Liver (tissue), 3 donors: ENCODE data around the gene ADGRV1.

Experiments used
- FOXA1 ChIP-seq: IDR thresholded peaks from 2 replicates; pipeline ENCODE4 v1.6.1; 2016; ENCODE audit warnings: antibody characterized with exemption
- JUND ChIP-seq, 2 donors: IDR thresholded peaks; 2 replicates each; pipeline ENCODE4 v1.6.1; 2016; ENCODE audit warnings: antibody characterized with exemption in 2 of 2
- RAD21 ChIP-seq, 2 donors: IDR thresholded peaks; 2 replicates each; pipeline ENCODE4 v1.6.1; 2016; ENCODE audit warnings: antibody characterized with exemption in 2 of 2, mild to moderate bottlenecking in 2 of 2
- RXRA ChIP-seq, 2 donors: IDR thresholded peaks; 2 replicates each; pipeline ENCODE4 v1.6.1; 2017 to 2018; ENCODE audit warnings: antibody characterized with exemption in 2 of 2, mild to moderate bottlenecking in 1 of 2
- TAF1 ChIP-seq: conservative IDR thresholded peaks from 2 replicates; pipeline ENCODE4 v1.6.1; 2016; ENCODE audit warnings: antibody characterized with exemption, mild to moderate bottlenecking
- YY1 ChIP-seq: IDR thresholded peaks from 2 replicates; pipeline ENCODE4 v1.6.1; 2016; ENCODE audit warnings: antibody characterized with exemption, mild to moderate bottlenecking
- TF ChIP-seq, protein P1 (sequence below): fragments of 150-350 bp; IDR thresholded peaks from 2 replicates; pipeline ENCODE4 v1.5.1; 2017; ENCODE audit warnings: improper control_type of control experiment, low read depth, low read length; ENCODE audit not compliant: missing input control
- TF ChIP-seq, protein P2 (sequence below): IDR thresholded peaks from 2 replicates; pipeline ENCODE4 v1.6.1; 2016; ENCODE audit warnings: antibody characterized with exemption, mild to moderate bottlenecking
- TF ChIP-seq, protein P3 (sequence below): IDR thresholded peaks from 2 replicates; pipeline ENCODE4 v1.6.1; 2016; ENCODE audit warnings: antibody characterized with exemption
- TF ChIP-seq, protein P4 (sequence below): IDR thresholded peaks from 2 replicates; pipeline ENCODE4 v1.6.1; 2016; ENCODE audit warnings: antibody characterized with exemption
- TF ChIP-seq, protein P5 (sequence below): IDR thresholded peaks from 2 replicates; pipeline ENCODE4 v1.6.1; 2016; ENCODE audit warnings: antibody characterized with exemption
- donor health status: healthy.
- donor health status: healthy.

DNA sequence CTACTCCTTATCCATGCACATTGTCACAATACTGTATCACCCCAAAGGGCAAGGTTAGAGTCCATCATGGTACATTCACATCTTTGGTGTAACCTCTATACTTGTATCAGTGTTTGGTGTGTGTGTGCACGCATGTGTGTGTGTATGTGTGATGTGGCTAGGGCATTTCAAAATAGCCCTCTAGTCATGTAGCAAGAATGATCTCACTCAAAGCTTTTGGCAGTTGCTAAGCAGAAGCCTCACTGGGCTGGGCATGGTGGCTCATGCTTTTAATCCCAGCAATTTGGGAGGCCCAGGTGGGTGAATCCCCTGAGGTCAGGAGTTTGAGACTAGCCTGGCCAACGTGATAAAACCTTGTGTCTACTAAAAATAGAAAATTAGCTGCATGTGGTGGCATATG lies 245.3 kb downstream of the ADGRV1 start:
- TF ChIP-seq, protein P1, sequence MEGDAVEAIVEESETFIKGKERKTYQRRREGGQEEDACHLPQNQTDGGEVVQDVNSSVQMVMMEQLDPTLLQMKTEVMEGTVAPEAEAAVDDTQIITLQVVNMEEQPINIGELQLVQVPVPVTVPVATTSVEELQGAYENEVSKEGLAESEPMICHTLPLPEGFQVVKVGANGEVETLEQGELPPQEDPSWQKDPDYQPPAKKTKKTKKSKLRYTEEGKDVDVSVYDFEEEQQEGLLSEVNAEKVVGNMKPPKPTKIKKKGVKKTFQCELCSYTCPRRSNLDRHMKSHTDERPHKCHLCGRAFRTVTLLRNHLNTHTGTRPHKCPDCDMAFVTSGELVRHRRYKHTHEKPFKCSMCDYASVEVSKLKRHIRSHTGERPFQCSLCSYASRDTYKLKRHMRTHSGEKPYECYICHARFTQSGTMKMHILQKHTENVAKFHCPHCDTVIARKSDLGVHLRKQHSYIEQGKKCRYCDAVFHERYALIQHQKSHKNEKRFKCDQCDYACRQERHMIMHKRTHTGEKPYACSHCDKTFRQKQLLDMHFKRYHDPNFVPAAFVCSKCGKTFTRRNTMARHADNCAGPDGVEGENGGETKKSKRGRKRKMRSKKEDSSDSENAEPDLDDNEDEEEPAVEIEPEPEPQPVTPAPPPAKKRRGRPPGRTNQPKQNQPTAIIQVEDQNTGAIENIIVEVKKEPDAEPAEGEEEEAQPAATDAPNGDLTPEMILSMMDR, result no peak
- TF ChIP-seq, protein P2, sequence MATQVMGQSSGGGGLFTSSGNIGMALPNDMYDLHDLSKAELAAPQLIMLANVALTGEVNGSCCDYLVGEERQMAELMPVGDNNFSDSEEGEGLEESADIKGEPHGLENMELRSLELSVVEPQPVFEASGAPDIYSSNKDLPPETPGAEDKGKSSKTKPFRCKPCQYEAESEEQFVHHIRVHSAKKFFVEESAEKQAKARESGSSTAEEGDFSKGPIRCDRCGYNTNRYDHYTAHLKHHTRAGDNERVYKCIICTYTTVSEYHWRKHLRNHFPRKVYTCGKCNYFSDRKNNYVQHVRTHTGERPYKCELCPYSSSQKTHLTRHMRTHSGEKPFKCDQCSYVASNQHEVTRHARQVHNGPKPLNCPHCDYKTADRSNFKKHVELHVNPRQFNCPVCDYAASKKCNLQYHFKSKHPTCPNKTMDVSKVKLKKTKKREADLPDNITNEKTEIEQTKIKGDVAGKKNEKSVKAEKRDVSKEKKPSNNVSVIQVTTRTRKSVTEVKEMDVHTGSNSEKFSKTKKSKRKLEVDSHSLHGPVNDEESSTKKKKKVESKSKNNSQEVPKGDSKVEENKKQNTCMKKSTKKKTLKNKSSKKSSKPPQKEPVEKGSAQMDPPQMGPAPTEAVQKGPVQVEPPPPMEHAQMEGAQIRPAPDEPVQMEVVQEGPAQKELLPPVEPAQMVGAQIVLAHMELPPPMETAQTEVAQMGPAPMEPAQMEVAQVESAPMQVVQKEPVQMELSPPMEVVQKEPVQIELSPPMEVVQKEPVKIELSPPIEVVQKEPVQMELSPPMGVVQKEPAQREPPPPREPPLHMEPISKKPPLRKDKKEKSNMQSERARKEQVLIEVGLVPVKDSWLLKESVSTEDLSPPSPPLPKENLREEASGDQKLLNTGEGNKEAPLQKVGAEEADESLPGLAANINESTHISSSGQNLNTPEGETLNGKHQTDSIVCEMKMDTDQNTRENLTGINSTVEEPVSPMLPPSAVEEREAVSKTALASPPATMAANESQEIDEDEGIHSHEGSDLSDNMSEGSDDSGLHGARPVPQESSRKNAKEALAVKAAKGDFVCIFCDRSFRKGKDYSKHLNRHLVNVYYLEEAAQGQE, result no peak
- TF ChIP-seq TAF1 (no peak), FOXA1 (no peak), RAD21 (IDR thresholded peaks at IDR 0.05) (no peak), YY1 (no peak), RXRA (IDR thresholded peaks at IDR 0.05) (no peak), JUND (IDR thresholded peaks at IDR 0.05) (no peak)
- TF ChIP-seq, protein P3, sequence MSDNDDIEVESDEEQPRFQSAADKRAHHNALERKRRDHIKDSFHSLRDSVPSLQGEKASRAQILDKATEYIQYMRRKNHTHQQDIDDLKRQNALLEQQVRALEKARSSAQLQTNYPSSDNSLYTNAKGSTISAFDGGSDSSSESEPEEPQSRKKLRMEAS, result no peak
- TF ChIP-seq, protein P4, sequence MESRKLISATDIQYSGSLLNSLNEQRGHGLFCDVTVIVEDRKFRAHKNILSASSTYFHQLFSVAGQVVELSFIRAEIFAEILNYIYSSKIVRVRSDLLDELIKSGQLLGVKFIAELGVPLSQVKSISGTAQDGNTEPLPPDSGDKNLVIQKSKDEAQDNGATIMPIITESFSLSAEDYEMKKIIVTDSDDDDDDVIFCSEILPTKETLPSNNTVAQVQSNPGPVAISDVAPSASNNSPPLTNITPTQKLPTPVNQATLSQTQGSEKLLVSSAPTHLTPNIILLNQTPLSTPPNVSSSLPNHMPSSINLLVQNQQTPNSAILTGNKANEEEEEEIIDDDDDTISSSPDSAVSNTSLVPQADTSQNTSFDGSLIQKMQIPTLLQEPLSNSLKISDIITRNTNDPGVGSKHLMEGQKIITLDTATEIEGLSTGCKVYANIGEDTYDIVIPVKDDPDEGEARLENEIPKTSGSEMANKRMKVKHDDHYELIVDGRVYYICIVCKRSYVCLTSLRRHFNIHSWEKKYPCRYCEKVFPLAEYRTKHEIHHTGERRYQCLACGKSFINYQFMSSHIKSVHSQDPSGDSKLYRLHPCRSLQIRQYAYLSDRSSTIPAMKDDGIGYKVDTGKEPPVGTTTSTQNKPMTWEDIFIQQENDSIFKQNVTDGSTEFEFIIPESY, result no peak
- TF ChIP-seq, protein P5, sequence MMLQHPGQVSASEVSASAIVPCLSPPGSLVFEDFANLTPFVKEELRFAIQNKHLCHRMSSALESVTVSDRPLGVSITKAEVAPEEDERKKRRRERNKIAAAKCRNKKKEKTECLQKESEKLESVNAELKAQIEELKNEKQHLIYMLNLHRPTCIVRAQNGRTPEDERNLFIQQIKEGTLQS, result no peak
